DMS153 treated with DMSO at 0.1 percent for 48 hours (cell line): ENCODE measurements around the gene PPP4R3B.

Experiments
- DNase-seq: peaks from one replicate; lab custom pipeline; 2025; ENCODE audit not compliant: unreplicated experiment; lab: John Stamatoyannopoulos, UW

Gene PPP4R3B

GRCh38 chr2:55519938-55520885 is 97.2 kb downstream of the PPP4R3B start:
- DNase-seq = no peak

DNA sequence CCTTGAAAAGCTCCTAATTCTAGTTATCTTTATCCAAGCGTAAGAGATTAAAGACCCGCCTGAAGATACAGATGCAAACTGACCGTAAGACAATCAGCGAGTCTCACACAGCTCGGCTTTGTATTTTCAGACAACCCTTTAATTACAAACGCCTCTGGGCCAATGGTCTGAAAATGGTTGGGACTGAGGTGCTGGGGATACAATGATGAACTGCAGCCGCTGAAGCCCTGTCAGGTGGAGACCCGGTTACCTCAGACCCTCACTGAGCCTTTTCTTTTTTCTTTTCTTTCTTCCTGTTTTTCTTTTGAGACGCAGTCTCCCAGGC is 98.6 kb downstream of the PPP4R3B start:
- no peak for DNase-seq

GRCh38 chr2:55511508-55512124 is 105.8 kb downstream of the PPP4R3B start:
- DNase-seq = peak; percentile 26

- no peak for DNase-seq
Observed at GRCh38 chr2:55502590-55503141, 114.8 kb downstream of the PPP4R3B start.

DNA sequence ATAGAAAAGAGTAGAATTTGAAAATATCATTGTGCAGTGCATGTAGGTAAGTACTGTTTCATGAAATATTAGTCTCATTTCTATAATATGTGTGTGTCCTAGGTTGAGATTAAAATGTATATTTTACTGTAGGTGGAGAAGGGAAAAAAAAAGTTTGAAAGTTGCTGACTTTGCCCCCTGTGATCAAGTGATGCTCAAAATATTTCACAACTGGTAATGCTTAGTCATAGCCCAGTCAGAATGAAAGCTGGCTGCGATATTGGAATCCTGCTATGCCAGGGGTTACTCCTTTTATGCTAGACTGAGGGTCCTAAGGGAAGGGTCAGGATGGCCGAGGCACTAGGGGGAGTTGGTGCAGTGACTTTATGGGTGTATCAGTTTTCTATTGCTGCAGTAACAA is 117.4 kb downstream of the PPP4R3B start:
- no peak for DNase-seq

- DNase-seq = no peak
Observed at GRCh38 chr2:55498582-55498981, 118.8 kb downstream of the PPP4R3B start.
